Panc1 (cell line): ENCODE results near the gene DBX1. TPM values are rescaled to one million over a fixed set of nuclear protein-coding genes. Genes with fewer than 3 reads are reported as not detected.

Source experiments
- ATAC-seq: fragments of 200-7000 bp; cut with Tn5 transposase; 2 replicates; pipeline ENCODE4 v1.9.1; 2020; ENCODE audit warnings: mild to moderate bottlenecking, moderate library complexity
- BruUV-seq: library from RNA; stranded (reverse); fragments of 400-500 nt; replicated peaks from 2 replicates; lab custom pipeline; 2021; lab: Mats Ljungman, UMichigan
- CTCF ChIA-PET: fragments of 300-600 bp; sonication (Branson Sonifier 250); formaldehyde crosslinking; loops from one replicate; lab custom pipeline; 2022; ENCODE audit warnings: antibody characterized with exemption; lab: Charles Lee
- POLR2A ChIA-PET: fragments of 300-600 bp; sonication (Branson Sonifier 250); formaldehyde crosslinking; loops from one replicate; lab custom pipeline; 2022; ENCODE audit warnings: antibody characterized with exemption; lab: Charles Lee
- DNase-seq: peaks from one replicate; pipeline ENCODE4 v3.0.0-alpha.2; 2010; ENCODE audit warnings: low read depth, low spot score
- H3K27ac ChIP-seq: 2 replicates; pipeline ENCODE4 v1.5.1; 2011; ENCODE audit warnings: mild to moderate bottlenecking, low read length, inconsistent platforms
- H3K27me3 ChIP-seq: fragments of 200-500 bp; sonication (Bioruptor generic); 2 replicates; pipeline ENCODE4 v1.6.0; 2014; ENCODE audit warnings: low read length, inconsistent platforms; ENCODE audit not compliant: control insufficient read depth, insufficient read depth
- H3K36me3 ChIP-seq: fragments of 200-500 bp; sonication (Bioruptor generic); 2 replicates; pipeline ENCODE4 v1.5.1; 2014; ENCODE audit warnings: inconsistent platforms, mild to moderate bottlenecking, low read length, moderate library complexity; ENCODE audit not compliant: control insufficient read depth, insufficient read depth
- H3K4me1 ChIP-seq: 2 replicates; pipeline ENCODE4 v1.5.1; 2011; ENCODE audit warnings: inconsistent platforms, mild to moderate bottlenecking, low read length, moderate library complexity; ENCODE audit not compliant: control insufficient read depth, insufficient read depth
- H3K4me3 ChIP-seq, 2 experiments: 2 replicates each; pipeline ENCODE4 v1.5.1; 2011 to 2012; ENCODE audit warnings: low read depth in 2 of 2, low read length in 2 of 2, mild to moderate bottlenecking in 2 of 2, inconsistent platforms in 1 of 2, moderate library complexity in 1 of 2
- H3K9me3 ChIP-seq: fragments of 200-500 bp; sonication (Bioruptor generic); 2 replicates; pipeline ENCODE4 v1.5.1; 2014; ENCODE audit warnings: low read depth, mild to moderate bottlenecking, inconsistent platforms, low read length, moderate library complexity; ENCODE audit not compliant: control insufficient read depth, insufficient read depth
- CTCF ChIP-seq: fragments of 450-650 bp; IDR thresholded peaks from 2 replicates; pipeline ENCODE4 v1.5.1; 2017; ENCODE audit warnings: mild to moderate bottlenecking
- POLR2AphosphoS5 ChIP-seq: IDR thresholded peaks from 2 replicates; pipeline ENCODE4 v1.6.1; 2012; ENCODE audit warnings: mild to moderate bottlenecking, low read depth, low read length, moderate library complexity
- SIN3A ChIP-seq: IDR thresholded peaks from 2 replicates; pipeline ENCODE4 v1.6.1; 2012; ENCODE audit warnings: low read depth, mild to moderate bottlenecking, low read length, moderate library complexity, borderline replicate concordance; ENCODE audit not compliant: insufficient read depth
- TCF7L2 ChIP-seq: IDR thresholded peaks from 2 replicates; pipeline ENCODE4 v1.6.1; 2011; ENCODE audit warnings: mild to moderate bottlenecking, low read depth, low read length, inconsistent platforms
- in situ Hi-C: cut with HindIII; loops from 2 replicates; pipeline ENCODE4 v1.10.0; 2016; ENCODE audit warnings: low sequenced_read_pairs, low pct_unique_long_range_greater_than_20kb
- intact Hi-C: fragments of 100-400 bp; cut with micrococcal nuclease; formaldehyde crosslinking; loops from one replicate; pipeline ENCODE4 v1.10.0; 2022; ENCODE audit not compliant: unreplicated experiment
- total RNA-seq: library from RNA; stranded (reverse); gene quantifications from one replicate; pipeline ENCODE4 v1.2.1, GENCODE V29; 2021; ENCODE audit not compliant: unreplicated experiment
- TF ChIP-seq, protein P1 (sequence below), 2 experiments: IDR thresholded peaks; 2 replicates each; pipeline ENCODE4 v1.6.1; 2011 to 2012; ENCODE audit warnings: low read depth in 2 of 2, control low read depth in 1 of 2, low read length in 1 of 2, mild to moderate bottlenecking in 1 of 2, moderate library complexity in 1 of 2; ENCODE audit not compliant: insufficient read depth in 1 of 2

The DBX1 gene
- total RNA-seq, 1 experiment from 2014 or later, result not detected

DNA sequence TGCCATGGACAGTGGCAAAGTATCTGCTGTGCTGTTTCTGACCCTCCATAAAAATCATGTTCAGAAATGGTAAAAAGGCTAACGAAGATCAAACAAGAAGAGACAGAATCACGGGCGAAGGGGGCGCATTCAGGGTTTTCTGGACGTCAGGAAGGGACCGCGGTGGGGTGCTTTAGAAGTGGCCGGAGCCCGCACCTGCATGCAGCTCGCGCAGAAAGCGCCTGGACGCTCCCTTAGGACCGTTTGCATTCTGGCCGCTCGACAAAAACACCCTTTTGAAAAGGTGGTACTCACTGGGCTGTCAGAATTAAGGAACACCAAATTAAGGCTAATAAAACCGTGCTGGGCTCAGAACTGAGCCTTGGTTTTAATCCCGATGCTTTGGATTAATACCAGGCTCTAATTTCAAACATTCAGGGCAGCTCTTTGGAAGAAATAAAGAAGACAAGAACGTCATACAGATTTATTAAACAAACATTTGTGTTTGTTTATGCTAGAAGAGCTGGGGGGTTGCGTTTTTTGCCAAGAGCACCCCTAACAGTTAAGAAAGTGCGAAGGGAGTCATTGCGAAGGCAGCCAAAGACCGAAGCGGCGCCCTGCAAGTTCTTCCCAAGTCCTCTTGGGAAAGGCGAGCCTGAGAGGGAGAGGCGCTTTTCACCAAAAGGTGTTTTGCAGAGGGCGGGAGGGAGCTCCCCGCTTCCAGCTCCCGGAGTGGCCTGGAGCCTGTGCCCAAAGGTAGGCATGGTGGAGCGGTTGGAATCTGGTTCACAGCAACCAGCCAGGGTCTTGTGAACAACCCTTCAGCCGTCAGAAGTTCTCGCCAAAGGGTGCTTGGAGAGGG lies 47.7 kb upstream of the DBX1 start:
- CTCF ChIA-PET, result no interaction called here
- no TSS peak for BruUV-seq
- H3K27ac ChIP-seq, result no peak overlapping the region
- DNase-seq (no peak), ATAC-seq (no peak)
- H3K36me3 ChIP-seq, result no peaks in the 10 kb centered on the region
- in situ Hi-C loops, result no loop called here
- H3K9me3 ChIP-seq, result no peaks in the 10 kb centered on the region
- TF ChIP-seq CTCF, result no peak
- no peak for TF ChIP-seq TCF7L2
- TF ChIP-seq POLR2AphosphoS5, result no peak
- TF ChIP-seq SIN3A, result no peak
- TF ChIP-seq, protein P1, sequence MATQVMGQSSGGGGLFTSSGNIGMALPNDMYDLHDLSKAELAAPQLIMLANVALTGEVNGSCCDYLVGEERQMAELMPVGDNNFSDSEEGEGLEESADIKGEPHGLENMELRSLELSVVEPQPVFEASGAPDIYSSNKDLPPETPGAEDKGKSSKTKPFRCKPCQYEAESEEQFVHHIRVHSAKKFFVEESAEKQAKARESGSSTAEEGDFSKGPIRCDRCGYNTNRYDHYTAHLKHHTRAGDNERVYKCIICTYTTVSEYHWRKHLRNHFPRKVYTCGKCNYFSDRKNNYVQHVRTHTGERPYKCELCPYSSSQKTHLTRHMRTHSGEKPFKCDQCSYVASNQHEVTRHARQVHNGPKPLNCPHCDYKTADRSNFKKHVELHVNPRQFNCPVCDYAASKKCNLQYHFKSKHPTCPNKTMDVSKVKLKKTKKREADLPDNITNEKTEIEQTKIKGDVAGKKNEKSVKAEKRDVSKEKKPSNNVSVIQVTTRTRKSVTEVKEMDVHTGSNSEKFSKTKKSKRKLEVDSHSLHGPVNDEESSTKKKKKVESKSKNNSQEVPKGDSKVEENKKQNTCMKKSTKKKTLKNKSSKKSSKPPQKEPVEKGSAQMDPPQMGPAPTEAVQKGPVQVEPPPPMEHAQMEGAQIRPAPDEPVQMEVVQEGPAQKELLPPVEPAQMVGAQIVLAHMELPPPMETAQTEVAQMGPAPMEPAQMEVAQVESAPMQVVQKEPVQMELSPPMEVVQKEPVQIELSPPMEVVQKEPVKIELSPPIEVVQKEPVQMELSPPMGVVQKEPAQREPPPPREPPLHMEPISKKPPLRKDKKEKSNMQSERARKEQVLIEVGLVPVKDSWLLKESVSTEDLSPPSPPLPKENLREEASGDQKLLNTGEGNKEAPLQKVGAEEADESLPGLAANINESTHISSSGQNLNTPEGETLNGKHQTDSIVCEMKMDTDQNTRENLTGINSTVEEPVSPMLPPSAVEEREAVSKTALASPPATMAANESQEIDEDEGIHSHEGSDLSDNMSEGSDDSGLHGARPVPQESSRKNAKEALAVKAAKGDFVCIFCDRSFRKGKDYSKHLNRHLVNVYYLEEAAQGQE (IDR thresholded peaks at IDR 0.05; ENCODE audit: insufficient read depth in 1 of 2, low read depth in 2 of 2, low read length in 1 of 2), result no peak
- H3K27me3 ChIP-seq, result peaks cover 11% of the 10 kb centered on the region
- intact Hi-C loops, result no loop called here
- POLR2A ChIA-PET, result no interaction called here
- H3K4me1 ChIP-seq, result no peaks in the 10 kb centered on the region
- no peak overlapping the region for H3K4me3 ChIP-seq

DNA sequence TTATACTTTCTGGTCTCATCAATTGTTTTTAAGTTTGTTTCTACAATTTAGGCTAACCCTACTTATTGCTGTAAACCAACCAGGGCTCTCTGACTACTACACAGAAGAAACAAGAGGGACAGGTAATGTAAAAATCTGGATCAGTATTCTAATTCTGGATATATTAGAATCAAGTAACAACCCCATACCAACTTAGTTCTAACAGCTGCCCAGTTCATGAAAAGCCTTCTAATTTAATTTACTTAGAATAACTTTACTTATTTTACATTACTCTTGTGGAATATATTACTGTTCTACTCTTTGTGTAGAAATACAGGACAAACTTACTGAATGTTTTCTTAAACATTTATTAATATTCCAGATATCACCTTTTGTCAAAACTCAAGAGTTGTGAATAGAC lies 45.5 kb upstream of the DBX1 start:
- Histone ChIP-seq H3K9me3 (no peaks in the 10 kb centered on the region), H3K4me1 (no peaks in the 10 kb centered on the region), H3K27me3 (peaks cover 9% of the 10 kb centered on the region), H3K36me3 (no peaks in the 10 kb centered on the region), H3K27ac (no peak overlapping the region), H3K4me3 (no peak overlapping the region)
- DNase-seq (no peak), ATAC-seq (no peak)
- ChIA-PET POLR2A (interaction anchor here (0.7 kb wide), 1 partner anchor 15 kb away, joined by 12 read pairs; no protein-coding TSS in a partner anchor), CTCF (no interaction called here)
- intact Hi-C loops, result no loop called here
- BruUV-seq, result no TSS peak
- TF ChIP-seq TCF7L2 (no peak), SIN3A (no peak), POLR2AphosphoS5 (no peak), CTCF (no peak)
- TF ChIP-seq, protein P1 (IDR thresholded peaks at IDR 0.05; ENCODE audit: insufficient read depth in 1 of 2, low read depth in 2 of 2, low read length in 1 of 2), result no peak
- in situ Hi-C loops, result no loop called here
